Brain microvascular endothelial cell (primary cell): ENCODE data around the gene GAA.

Experiments used
- DNase-seq: peaks from one replicate; pipeline ENCODE4 v3.0.0-alpha.2; 2020
- H3K27ac ChIP-seq: fragments of 250-450 bp; sonication (Bioruptor Pico); 2 replicates; pipeline ENCODE4 v1.5.1; 2020; ENCODE audit warnings: mild to moderate bottlenecking, moderate library complexity
- H3K27me3 ChIP-seq: fragments of 250-450 bp; sonication (Bioruptor Pico); replicated peaks from 2 replicates; pipeline ENCODE4 v1.5.1; 2020; ENCODE audit warnings: mild to moderate bottlenecking
- H3K36me3 ChIP-seq: fragments of 250-450 bp; sonication (Bioruptor Pico); replicated peaks from 2 replicates; pipeline ENCODE4 v1.5.1; 2020; ENCODE audit warnings: mild to moderate bottlenecking
- H3K4me3 ChIP-seq: 2 replicates; pipeline ENCODE4 v1.5.1; 2011; ENCODE audit warnings: low read depth, mild to moderate bottlenecking, control low read depth, low read length, moderate library complexity
- CTCF ChIP-seq: IDR thresholded peaks from 2 replicates; pipeline ENCODE4 v1.5.1; 2011; ENCODE audit warnings: low read depth, mild to moderate bottlenecking, moderate library complexity, low read length, control low read depth, inconsistent platforms; ENCODE audit errors: missing control alignments
- in situ Hi-C: cut with HindIII; loops from 2 replicates; pipeline ENCODE4 v1.10.0; 2017; ENCODE audit warnings: low sequenced_read_pairs, low pct_ligation_motif_present

The GAA gene

GRCh38 chr17:80110927-80111701, 9.7 kb downstream of the GAA start:
- DNase-seq: no peak
- in situ Hi-C loops: no loop called here

GRCh38 chr17:80111702-80112470, 10.5 kb downstream of the GAA start:
- Histone ChIP-seq H3K27ac (no peak overlapping the region), H3K27me3 (no peaks in the 10 kb centered on the region), H3K4me3 (no peak overlapping the region), H3K36me3 (no peaks in the 10 kb centered on the region)
- in situ Hi-C loops: no loop called here
- TF ChIP-seq CTCF: no peak
- DNase-seq: no peak

More at GRCh38 chr17:80110927-80111701, 9.7 kb downstream of the GAA start:
- TF ChIP-seq CTCF: no peak
- Histone ChIP-seq H3K36me3 (no peaks in the 10 kb centered on the region), H3K27ac (no peak overlapping the region), H3K27me3 (no peaks in the 10 kb centered on the region), H3K4me3 (no peak overlapping the region)

- no peak overlapping the region for H3K4me3 ChIP-seq
- TF ChIP-seq CTCF: no peak
Observed at GRCh38 chr17:80112471-80113032, 11.2 kb downstream of the GAA start.

GRCh38 chr17:80113033-80113484, 11.7 kb downstream of the GAA start:
- no peak overlapping the region for H3K27ac ChIP-seq
- H3K4me3 ChIP-seq: no peak overlapping the region

More at GRCh38 chr17:80112471-80113032, 11.2 kb downstream of the GAA start:
- H3K36me3 ChIP-seq: no peaks in the 10 kb centered on the region
- no peak for DNase-seq
- no peak overlapping the region for H3K27ac ChIP-seq
- no peaks in the 10 kb centered on the region for H3K27me3 ChIP-seq
- in situ Hi-C loops: no loop called here

GRCh38 chr17:80114758-80115157, 13.4 kb downstream of the GAA start:
- in situ Hi-C loops: no loop called here
- Histone ChIP-seq H3K4me3 (no peak overlapping the region), H3K27me3 (no peaks in the 10 kb centered on the region)

More at GRCh38 chr17:80113033-80113484, 11.7 kb downstream of the GAA start:
- no peaks in the 10 kb centered on the region for H3K27me3 ChIP-seq
- TF ChIP-seq CTCF: no peak
- DNase-seq: no peak
- in situ Hi-C loops: no loop called here
- no peaks in the 10 kb centered on the region for H3K36me3 ChIP-seq

More at GRCh38 chr17:80114758-80115157, 13.4 kb downstream of the GAA start:
- DNase-seq: no peak
- H3K27ac ChIP-seq: no peak overlapping the region
- H3K36me3 ChIP-seq: no peaks in the 10 kb centered on the region
- no peak for TF ChIP-seq CTCF
